ENCODE measurements around the gene CCDC137. TPM values are rescaled to one million over a fixed set of nuclear protein-coding genes. Genes with fewer than 3 reads are reported as not detected.
A peak's percentile ranks its signal among the peaks of the same experiment; 100 is the strongest.

The CCDC137 gene
- total and polyA plus RNA-seq, 2 of the 13 experiments (the other 11 are each of a cell fraction or from before 2014, with no cell fraction given), result 14.6 to 39.1 TPM

- TF ChIP-seq ZNF143 (CRISPR knock-in tag; IDR thresholded peaks at IDR 0.05) (peak; percentile 47; the same call in 1 of the 2 replicates), FOXP4 (CRISPR knock-in tag; IDR thresholded peaks at IDR 0.05) (peak; percentile 73), ZEB1 (IDR thresholded peaks at IDR 0.05; ENCODE audit: insufficient replicate concordance, low read depth) (no peak), ZFP36L1 (CRISPR knock-in tag; IDR thresholded peaks at IDR 0.05) (no peak), FOXC1 (CRISPR knock-in tag; IDR thresholded peaks at IDR 0.05; ENCODE audit: borderline replicate concordance) (no peak), ZNF761 (CRISPR knock-in tag; conservative IDR thresholded peaks at IDR 0.05) (no peak), NPAS2 (CRISPR knock-in tag; IDR thresholded peaks at IDR 0.05; ENCODE audit: borderline replicate concordance) (no peak), ZBTB46 (CRISPR knock-in tag; IDR thresholded peaks at IDR 0.05; ENCODE audit: borderline replicate concordance) (no peak), ZNF740 (CRISPR knock-in tag; IDR thresholded peaks at IDR 0.05) (peak; percentile 87), RBM22 (optimal IDR thresholded peaks at IDR 0.05; ENCODE audit: low read length) (peak; percentile 20), ZSCAN29 (CRISPR knock-in tag; conservative IDR thresholded peaks at IDR 0.05) (no peak), ZMAT3 (CRISPR knock-in tag; conservative IDR thresholded peaks at IDR 0.05) (peak; percentile 95), ZSCAN5A (CRISPR knock-in tag; IDR thresholded peaks at IDR 0.05; ENCODE audit: borderline replicate concordance) (no peak), E2F1 (CRISPR knock-in tag; IDR thresholded peaks at IDR 0.05) (peak; percentile 61; the same call in 1 of the 2 replicates), ZNF879 (CRISPR knock-in tag; IDR thresholded peaks at IDR 0.05) (no peak), NFKBIZ (CRISPR knock-in tag; IDR thresholded peaks at IDR 0.05) (peak; percentile 64; the same call in 1 of the 2 replicates), RAD21 (CRISPR knock-in tag; IDR thresholded peaks at IDR 0.05) (peak; percentile 77), SOX5 (CRISPR knock-in tag; IDR thresholded peaks at IDR 0.05; ENCODE audit: borderline replicate concordance) (peak; percentile 59), FOXO1 (CRISPR knock-in tag; IDR thresholded peaks at IDR 0.05) (peak; percentile 93), ZNF441 (CRISPR knock-in tag; IDR thresholded peaks at IDR 0.05; ENCODE audit: borderline replicate concordance) (peak; percentile 90), ARID2 (CRISPR knock-in tag; IDR thresholded peaks at IDR 0.05; ENCODE audit: borderline replicate concordance) (no peak), ESRRA (CRISPR knock-in tag; IDR thresholded peaks at IDR 0.05; ENCODE audit: low read depth) (no peak; the same call in 1 of the 2 replicates), ELF1 (CRISPR knock-in tag; IDR thresholded peaks at IDR 0.05) (peak; percentile 72), PPARG (CRISPR knock-in tag; conservative IDR thresholded peaks at IDR 0.05) (no peak)
These were observed 29.8 kb upstream of the CCDC137 start, which contains the start of the genes NPLOC4 and TSPAN10 (continued) for GRCh38 chr17:81636505-81637288.
